GM21367 (cell line): ENCODE data around the gene PAPSS1.
"Not testable (repeated sequence)": the region's sequence is repeated elsewhere in the genome, so short reads cannot be mapped to it uniquely, and the experiment has no call there.

ENCODE experiments used
- ATAC-seq: cut with Tn5 transposase; IDR thresholded peaks from one replicate; pipeline ENCODE4 v1.9.1; 2021; ENCODE audit not compliant: unreplicated experiment

The PAPSS1 gene

DNA sequence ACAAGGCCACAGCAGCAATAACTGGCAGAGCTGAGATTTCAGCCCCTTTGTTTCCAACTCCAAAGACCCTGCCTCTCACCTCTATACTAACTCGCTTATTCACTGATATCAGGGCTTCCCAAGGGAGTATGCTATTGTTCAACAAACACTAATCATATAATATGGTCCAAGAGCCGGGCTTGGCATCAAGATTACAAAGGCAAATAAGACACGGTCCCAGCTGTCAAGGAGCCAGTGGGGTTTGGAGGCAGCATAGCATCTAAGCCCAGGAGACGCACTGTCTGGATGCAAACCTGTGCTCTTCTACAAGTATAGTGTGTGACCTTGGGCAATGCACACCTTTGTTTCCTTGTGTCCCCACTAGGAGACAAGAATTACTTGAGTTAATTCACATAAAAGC, 28.7 kb downstream of the PAPSS1 start:
- ATAC-seq, result no peak

DNA sequence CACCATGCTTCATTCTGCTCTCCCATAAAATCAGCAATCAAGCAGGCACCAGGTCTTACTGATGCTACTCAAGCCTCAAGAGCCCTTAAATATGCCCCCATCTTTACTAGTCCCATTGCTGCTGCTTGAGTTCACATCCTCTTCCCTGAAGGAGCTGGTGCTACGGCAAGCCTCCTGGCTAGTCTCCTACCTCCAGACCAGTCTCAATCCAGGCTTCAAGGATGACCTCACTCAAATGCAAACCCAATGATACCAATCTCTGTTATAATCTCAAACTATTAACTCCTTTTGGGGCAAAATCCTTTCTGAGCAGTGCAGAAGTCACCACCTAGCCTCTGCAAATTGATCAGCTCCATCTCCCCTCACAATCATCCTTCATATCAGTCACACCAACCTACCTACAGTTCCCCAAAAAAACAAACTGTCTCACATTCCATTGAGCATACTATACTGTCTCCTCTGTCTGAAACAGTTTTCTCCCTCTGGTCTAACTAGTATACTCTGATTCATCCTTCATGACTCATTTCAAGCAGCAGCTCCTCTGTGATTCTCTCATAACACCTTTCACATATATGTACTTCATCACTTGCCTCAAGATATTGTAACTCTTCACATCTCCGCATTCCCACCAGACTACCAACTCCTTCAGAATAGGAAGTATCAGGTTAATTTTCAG, 30.0 kb downstream of the PAPSS1 start:
- ATAC-seq, result no peak

DNA sequence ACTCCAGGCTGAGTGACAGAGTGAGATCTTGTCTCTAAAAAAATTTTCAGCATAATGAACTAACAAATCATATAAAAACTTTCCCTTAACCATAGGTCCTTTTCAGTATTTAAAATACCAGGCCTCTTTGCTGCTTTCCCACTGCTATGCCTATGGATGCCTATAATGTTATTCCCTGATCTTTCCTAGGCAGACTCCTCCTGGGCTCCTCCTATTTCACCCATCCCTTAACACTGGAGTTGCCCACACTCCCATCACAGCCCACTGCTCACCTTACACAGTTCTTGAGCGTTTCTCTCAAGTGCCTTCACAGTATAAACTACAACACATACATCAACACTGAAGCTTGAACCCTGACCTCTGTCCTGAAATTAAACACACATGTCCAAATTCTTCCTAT, 31.6 kb downstream of the PAPSS1 start:
- no peak for ATAC-seq

DNA sequence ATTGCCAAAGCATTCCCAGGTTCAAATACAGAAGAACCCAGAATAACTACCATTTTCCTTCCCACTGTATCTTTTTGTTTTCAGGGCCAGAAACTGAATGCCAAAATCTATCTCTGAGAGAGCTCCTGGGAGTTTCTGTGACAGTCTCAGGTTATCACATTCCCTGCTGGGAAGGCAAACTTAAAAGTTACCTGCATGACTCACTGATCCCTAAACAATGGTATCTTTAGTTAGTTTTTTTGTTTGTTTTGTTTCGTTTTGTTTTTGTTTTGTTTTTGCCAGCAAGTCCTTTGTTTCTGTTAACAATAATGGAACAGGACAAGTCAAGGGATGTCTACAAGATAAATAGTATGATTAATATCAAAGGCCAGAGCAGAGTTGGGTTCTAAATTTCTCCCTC, 34.3 kb downstream of the PAPSS1 start:
- ATAC-seq, result no peak

DNA sequence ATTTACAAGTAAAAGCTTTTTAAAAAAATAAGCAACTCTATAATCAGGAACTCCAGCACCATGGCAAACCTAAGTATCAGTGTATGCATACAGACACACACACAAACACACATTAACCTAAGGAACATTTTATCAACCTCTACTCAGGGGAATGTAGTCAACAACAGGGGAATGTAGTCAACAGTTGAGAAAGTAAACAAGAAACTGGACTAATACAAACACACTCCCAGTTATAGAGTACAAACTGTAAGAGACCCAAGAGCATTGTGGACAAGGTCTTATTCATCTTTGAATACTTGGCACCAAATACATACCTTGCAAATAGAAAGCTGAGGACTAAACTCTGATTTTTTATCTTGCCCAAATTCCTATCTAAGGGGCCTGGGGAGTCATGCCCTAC, 36.2 kb downstream of the PAPSS1 start:
- ATAC-seq, result no peak

DNA sequence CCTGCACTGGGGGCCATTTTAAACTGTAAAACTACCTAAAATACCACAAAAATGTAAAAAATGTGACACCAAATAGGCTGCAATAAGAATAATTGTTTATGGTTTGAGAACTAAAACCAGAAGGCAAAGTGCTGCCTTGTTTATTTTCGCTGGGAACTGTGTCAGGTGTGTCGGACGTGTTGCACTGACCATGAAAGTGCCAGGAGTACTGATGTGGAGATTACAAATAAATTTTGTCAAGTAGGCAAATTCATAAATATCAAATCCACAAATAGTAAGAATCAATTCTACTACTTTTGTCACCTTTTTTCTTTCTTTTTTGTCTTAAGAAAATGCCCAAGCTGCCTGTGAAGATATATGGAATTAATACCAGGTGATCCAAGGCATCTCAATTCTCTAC, 37.7 kb downstream of the PAPSS1 start:
- no peak for ATAC-seq

DNA sequence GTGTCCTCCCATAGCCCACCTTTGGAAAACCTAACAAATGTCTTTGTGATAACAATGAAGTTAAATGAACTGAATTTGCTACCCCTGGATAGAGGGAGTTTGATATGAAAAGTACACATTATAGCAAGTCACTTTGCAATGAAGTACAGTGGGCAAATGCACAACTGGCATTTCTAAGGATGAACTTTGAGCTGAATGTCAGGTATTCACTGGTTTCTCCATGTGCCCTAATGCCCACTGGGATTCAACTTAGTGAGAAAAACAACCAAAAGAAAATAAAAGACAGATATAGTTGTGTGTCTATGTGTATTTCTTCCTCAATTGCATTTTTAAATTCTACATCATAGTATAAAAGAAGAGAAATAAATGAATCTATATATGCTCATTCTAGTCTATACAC, 51.0 kb downstream of the PAPSS1 start:
- no peak for ATAC-seq

DNA sequence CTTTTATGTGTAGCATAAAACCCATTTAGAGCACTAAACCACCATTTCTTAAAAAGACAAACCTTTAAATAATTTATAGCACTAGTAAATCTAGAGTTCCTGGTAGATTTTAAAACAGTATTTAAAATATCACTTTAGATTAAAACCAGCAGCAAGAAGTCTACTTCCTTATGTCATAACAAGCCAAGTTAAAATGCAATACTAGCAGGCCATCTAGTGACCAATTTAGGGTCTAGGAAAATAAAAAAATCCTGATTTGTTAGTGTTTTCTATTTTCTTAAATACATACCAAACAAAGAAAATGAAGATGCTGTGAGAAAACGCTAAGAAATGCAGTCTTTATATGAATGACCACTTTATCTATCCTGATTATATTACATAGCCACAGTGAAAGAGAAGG, 53.9 kb downstream of the PAPSS1 start:
- no peak for ATAC-seq

DNA sequence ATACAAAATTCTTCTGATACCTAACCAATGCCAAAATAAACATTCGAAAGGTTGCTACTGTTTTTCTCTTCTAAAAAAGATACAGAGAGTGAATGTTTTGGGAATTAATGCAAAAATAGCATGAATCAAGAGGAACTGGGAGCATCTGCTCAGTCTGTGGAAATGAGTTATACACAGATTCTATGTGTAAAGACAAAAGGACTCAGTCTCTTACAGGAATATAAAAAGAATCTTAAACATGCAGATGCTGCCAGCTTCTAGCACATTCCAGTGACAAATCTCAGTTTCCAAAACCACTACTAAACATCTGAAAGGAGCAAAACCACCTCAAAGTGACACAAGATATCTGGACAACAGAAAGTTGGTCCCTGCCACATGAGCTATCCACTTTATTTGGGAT, 55.0 kb downstream of the PAPSS1 start:
- ATAC-seq, result no peak

DNA sequence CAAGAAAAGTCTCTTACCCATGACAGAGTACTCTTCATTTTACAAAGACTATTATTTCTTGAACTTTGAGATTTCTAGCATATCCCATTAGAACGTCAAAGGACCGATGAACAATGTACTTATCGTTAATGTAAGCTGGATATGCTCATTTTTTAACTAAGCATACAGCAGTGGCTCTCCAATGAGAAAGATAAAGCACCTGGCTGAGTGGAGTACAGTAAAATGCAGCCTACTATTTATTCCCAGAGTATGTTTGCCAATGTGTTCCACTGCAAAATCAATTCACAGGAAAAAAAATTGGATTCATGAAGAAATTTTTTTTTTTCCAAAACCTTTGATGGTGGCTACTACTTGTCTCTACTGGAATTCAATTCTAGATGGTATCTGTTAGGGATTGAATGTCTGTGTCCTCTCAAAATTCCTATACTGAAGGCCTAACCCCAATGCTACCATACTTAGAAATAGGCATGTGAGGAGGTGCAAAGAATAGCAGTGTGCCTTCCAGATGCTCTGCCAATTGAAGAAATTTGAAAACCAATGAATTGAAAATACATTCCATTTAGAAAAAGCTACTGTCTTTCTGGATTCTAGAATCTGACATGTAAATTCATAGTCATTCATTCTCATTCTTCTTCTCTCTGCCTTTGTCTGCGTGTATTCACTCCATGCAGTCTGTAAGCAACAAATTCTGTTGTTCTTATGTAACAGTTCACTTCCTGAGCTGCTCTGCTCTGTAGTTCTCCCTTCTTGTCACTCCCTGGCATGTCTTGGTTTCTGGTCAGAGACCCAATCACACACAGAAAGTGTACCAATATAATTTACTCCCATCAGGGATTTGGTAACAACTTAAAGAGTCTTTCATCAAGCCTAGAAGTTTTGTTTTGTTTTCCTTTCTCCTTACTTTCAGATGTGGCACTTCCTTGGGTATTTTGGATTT, 61.4 kb downstream of the PAPSS1 start:
- no peak for ATAC-seq

DNA sequence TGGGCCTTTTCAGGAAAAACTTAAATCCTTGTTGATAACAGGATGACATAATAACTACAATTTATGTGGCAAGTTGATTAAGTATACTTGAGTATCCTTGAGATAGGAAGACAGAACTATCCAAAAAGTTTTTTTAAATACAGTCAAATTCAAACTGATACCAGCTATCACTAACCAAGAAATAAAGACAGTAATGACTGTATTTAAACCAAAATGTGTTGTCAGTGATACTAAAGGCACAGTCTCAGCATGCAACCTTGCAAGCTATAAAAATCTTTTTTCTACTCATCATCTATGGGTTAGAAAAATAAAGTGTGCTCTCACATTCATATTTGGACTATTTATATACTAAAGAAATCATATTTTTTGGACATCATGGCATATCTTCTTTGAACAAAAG, 64.7 kb downstream of the PAPSS1 start:
- ATAC-seq, result no peak

DNA sequence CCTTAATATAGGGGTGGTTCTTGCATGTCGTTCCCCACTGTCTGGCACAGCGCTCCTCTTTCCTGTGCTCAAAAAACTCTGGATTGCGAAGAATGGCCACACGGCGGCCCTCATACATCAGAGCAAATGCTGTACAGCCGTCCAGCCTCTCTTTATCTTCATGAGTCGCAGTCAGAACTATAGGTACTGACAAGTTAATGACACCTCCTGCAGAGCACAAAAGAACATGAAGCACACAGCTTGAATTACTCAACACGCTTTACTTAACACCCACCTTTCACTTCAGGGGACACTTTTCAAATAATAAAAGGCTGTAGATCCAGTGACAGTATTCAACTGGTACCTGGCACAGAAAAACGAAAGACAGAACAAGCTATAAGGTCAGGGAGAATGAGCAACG, 65.3 kb downstream of the PAPSS1 start:
- no peak for ATAC-seq

DNA sequence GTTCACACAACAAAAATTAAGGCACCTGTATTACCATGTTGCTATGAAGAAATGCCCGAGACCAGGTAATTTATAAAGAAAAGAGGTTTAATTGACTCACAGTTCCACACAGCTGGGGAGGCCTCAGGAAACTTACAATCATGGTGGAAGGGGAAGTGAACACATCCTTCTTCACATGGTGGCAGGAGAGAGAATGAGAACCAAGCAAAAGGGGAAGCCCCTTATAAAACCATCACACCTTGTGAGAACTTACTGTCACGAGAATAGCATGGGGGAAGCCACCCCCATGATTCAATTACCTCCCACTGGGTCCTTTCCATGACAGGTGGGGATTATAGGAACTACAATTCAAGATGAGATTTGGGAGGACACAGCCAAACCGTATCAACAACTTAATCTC, 68.6 kb downstream of the PAPSS1 start:
- ATAC-seq, result not testable (repeated sequence)

DNA sequence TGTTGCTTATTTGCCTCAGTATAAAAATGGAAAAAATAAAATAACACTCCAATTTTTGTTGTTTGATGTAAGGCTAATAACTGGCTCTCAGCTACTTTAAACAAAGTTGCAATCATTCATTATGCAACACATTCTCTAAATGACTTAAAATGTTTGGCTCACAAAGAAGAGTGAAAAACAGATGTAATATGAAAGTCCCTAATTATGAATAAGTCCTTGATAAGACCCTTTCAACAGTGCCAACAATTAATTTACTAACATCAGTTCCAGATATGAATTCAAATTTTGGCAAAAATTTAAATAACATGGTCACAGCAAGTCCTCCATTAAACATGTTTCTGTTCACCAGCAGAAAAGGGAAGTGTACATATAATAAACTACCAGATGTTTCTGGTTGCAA, 69.8 kb downstream of the PAPSS1 start:
- no peak for ATAC-seq

DNA sequence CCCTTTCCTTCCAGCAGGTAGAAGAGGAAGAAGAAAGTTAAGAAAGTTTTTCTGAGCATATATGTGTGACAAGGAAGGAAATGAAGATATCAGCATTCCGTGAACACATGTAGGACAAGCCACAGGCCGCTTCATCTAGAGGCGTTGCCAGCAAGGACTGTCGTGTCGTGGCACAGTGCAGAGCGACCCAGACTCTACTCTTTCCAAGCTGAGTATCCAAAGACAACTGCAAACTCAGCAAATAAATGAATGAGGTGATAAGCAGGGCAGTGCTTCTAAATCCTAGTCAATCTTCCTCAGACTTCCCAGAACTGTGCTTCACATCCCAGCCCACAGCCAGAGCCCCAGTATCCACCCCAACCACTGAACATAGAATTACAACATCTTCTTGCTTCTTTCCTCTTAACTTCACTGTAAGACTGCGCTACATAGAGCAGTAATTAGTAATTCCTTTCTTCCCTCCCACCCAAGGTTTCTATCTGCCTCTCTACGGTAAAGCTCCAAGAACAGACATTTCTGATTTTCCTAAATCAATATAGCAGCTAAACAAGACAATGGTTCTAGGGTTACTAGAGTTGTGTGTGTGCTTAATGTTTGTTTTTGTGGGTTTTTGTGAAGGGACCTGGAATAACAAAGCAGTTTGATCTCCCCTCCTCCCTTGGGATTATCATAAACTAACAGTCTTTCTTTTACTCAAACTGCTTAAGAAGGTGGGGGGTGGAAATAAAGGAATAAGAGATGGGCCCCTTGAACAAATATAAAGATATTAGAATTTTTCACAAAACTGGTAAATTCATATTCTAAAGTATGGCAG, 71.6 kb downstream of the PAPSS1 start:
- no peak for ATAC-seq

DNA sequence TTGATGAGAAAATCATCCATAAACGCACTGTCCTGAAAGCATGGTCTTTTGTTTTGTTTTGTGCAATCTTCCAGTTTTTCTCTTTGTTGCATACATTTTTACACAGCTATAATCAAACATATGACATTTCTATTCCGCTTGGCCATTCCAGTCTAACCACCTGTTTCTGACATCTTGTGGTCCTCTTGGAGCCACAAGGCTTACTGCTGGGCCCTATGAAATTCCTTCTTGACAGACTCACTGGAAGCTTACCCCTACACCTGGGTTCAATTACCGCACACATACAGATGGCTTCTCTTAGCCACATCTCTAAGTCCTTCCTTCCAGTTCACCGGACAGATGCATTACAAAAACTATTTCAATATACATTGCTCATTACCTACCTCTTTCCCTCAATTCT, 72.4 kb downstream of the PAPSS1 start:
- ATAC-seq, result no peak

DNA sequence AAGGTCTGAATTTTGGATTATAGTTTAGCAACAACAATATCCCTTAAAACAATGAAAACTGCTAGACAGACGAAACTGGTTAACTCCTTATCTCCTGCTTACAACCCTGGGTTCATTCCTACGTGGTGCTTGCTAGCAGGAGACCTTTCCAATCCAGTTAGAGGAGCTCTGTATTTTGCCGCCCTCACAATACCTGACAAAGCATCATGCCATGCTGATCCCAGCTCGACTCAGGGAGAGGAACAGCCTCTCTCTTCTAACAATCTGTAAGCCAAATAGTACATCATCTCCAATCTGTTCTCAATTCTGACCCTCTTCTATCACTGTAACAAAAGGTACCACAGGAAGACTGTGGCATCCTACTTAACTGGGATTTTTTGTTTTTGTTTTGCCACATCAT, 74.4 kb downstream of the PAPSS1 start:
- no peak for ATAC-seq

DNA sequence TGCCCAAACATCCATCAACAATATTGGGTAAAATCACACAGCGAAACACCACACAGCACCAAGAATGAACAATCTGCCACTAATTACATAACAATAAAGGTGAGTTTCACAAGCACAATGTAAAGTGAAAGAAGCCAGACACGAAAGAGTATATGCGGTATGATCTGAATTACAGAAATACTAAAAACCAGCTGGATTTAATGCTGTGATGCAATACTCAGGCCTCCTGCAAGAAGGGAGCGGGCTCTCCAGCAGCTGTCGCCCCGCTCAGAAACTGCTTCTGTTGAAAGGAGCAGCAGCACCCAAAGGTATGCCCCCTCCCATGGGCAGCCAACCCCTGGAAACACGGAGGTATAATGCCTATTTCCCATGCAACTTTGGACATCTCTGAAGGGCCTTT, 77.0 kb downstream of the PAPSS1 start:
- no peak for ATAC-seq

DNA sequence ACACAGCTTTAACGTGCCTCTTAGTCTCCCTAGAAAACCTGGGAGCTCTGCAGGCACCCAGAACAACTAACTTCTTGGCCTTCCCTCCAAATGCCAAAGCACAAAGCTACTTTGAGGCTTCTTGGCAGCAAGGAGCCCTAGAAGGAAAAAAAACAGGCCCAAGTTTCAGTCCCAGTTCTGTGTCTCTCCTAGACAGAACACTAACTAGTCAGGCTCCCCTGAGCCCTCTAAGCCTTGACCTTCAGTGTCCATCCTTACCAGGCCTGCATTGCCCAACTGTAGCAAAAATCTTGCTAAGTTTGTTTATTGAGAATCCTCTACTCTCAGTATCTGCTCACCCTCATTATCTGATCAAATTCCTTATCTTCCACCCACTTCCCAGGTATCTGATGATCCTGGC, 79.2 kb downstream of the PAPSS1 start:
- ATAC-seq, result no peak

DNA sequence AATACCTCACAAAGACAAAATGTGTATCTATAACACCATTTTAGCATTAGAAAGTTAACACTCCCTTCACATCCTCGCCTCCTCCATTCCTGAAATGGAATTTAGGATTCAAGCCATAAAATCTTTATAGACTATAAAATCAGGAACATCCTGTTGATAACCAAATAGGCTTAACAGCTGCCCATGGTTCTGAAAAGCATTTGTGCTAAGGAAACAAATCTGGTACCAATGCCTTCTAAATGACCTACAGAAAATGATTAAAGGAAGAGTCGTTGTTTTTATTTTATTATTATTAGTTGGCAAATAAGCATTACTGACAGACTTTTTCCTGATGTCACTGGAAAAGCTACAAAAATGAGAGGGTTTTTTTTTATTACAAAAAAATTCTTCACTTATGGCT, 79.8 kb downstream of the PAPSS1 start:
- ATAC-seq, result no peak

DNA sequence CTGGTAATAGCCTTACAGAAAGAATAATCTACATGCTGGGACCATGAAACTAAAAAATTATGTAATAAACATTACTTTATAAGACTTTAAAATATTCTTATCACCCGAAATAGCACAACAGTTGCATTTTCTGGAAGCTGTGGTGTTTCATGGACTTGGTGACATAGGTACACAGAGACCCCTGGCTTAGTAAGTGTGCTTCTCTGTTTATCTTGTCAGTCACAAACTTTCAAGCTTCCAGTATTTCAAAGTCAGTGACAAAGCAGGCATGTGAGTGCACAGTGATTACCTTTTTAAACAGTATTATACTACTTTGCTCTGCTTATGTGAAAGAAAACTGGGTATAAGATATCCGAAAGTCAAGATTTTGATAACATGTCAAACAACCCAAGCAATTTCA, 84.3 kb downstream of the PAPSS1 start:
- no peak for ATAC-seq

DNA sequence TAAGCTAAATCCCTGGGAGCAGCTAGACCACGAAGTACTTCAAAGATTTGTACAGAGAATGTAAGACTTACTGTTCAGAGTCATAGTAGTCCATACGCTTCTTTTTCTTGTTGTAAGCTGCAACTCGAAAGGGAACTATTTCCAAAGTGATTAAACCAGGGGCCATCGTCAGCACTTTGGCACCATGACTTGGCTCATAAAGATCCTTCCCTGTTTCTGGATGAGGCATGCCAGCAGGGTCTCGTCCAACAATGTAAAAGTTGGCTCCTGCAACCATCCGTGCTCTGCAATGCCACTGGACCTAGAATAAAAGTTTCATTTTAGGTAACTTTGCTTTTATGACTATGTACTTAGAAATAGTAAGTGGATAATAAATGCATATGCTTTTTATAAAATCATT, 88.5 kb downstream of the PAPSS1 start:
- ATAC-seq, result no peak
